HG02870 (cell line): ENCODE measurements around the gene ARID3B.

Experiments used
- ATAC-seq: cut with Tn5 transposase; IDR thresholded peaks from one replicate; pipeline ENCODE4 v1.9.1; 2021; ENCODE audit warnings: mild to moderate bottlenecking, moderate library complexity; ENCODE audit not compliant: unreplicated experiment

The ARID3B gene

DNA sequence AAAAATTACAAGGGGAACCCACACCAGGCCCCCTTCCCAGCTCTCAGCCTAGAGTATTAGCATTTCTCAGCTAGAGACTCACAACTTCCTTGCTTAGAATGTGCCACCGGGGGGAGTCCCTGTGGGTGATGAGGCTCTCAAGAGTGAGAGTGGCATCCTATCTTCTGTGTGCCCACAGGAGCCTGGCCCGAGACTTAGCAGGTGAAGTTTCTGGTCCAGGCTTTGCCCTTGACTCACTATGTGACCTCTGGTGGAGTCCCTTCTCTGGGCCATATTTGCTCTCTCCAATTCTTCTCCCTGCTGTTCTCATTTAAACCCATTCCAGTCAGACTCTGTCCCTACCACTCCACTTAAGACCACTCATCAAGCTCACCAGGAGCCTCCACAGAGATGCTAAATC, 92.8 kb downstream of the ARID3B start:
- no peak for ATAC-seq

DNA sequence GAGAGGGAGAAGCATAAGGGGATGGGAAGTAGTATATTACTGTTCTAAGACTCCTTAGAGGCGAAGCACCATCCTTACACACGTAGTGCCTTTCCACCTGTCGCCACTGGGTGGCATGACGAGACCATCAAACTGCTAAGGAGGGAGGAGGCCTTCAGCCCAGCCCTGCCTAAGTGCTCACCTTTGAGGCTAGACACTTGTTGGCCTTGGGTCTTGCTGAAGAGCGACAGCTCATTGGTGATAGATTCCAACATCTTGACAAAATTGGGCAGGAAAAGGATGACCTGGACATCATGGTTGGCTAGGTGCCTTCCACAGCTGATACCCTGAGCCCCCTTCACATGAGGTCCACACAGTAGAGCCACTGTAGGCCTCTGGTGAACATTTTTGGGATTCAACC, 94.2 kb downstream of the ARID3B start:
- no peak for ATAC-seq

DNA sequence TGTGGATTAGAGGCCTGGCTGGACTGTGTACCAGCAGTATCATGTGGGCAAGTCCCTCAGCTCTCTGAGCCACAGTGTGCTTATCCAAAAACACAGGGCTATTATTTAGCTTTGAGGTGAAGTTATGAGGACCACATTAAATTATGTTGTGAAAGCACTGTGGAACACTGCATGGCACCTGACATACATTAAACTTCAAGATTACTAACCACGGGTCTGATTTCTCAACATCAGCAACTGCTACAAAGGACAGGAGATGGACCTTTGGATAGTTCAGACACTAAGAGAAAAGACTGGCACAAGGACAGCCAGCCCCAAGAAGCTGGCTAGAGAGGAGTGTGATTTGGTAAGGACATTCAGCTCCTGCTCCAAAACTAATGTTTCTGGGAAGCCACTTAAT, 96.0 kb downstream of the ARID3B start:
- no peak for ATAC-seq

DNA sequence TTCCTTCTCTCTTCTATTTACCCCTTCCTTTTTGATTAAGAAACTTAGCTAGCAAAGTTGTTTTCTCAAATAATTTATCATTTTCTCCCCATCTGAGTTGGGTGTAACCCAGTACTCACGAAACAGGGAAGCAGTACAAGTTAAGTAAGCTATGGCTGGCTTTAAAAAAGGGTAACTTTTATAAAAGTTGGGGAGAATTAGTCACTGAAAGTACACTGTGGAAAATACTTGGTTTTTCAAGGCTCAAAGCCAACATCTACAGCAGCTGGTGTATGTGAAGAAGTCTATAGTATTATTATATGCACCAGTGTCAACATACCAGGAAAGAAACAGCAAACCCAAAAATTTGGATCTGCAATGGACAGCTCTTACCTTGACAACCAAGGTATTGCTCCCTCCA, 100.1 kb downstream of the ARID3B start:
- no peak for ATAC-seq

DNA sequence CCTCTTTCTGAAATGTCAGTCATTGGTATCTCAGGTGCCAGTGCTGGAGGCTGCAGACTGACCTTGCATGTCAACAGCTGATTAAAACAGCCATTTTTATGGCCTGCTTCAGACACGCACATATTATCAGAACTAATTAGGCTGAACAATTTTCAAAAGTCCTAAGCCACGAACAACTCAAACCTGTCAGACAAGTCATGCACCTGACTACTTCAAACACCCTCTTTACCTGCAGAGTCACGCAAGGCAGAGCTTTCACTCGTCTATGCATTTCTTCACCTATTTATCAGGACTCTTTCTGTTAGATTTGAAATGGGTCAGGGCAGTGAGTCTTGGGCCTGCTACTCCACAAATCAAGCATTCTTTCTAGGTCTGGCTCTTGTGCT, 101.3 kb downstream of the ARID3B start:
- no peak for ATAC-seq

DNA sequence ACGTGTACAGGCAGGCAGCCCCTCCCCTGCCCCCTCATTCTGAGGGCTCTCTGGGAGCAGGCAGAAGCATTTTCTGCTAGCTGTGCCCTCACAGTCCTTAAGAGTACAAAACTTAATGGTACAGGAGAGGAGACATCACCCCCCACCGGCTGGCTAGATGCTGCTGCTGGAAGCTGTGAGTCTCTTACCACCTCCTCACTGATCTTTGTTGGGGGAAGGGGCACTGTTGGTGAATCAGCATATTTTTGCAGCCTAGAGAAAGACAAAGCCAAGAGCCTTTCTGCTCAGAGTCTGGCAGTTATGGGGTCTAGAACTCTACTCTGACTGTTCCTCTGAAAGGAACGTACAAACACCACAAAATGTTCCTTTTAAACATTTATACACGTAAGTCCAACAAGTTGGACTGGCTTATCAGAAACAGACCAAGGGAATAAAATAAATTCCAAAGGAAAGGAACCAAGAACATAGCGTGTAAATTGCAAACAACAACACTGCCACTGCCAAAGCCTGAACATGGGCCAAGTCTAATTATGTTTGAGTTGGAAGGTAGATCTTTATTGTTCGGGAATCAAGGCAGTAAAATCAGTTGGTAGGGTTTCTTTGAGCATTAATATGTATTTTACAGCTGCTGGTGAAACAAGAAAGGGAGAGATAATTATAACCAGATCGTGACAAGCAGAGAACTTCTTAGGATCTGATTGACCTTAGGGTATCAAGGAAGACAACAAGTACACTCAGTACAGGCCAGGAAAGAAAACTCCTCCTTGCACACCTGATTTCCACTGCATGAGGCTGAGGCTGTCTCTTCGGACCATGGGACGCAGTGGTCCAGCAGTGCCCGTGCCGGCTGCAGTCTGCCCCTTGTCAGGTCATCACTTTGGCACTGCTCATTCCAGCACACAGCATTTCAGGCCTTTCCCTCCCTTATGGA, 102.0 kb downstream of the ARID3B start:
- no peak for ATAC-seq

DNA sequence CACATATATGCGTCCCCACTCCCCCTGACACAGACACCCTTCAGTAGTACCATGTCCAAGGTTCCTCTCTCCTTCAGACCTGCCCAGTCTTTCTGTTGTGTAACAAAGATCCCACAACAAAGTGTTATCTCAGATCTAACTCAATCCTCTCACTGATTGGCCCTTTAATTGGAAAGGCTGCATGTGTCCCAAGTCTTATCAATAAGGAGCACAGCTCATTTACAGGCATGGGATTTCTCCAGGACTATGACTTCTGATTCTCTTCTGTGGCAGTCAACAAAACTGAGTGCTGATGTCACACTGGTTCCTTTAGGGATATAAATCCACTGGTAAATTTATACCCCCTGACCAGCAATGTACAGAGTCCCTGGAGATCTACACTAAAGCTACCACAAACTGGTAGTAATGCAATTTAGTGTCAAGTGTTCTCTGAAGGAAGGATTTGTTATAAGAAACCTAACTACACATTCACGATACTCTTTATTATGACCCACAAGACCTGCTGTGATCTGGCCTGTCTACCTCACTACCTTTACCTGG, 102.7 kb downstream of the ARID3B start:
- ATAC-seq = no peak

DNA sequence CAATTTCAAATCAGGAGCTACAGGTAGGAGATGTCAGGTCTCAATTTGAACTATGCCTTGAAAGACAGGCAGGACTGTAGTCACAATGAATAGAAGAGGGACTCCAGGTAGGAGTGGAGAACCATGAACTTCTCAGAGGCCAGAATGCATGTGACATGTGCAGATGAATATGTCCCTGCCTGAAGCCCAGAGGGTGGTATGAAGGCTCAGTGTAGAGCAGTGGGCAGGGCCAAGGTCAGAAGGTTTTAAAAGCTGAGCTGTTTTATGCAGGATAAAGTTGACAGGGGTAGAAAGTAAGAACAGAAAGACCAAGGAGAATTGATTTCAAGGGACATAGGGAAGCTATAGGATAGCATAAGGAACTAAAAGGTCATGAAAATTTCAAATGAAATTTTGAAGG, 105.5 kb downstream of the ARID3B start:
- no peak for ATAC-seq
